GM19351 (cell line): Measurements from ENCODE around the gene GGNBP2.
"Not testable (repeated sequence)": the region's sequence is repeated elsewhere in the genome, so short reads cannot be mapped to it uniquely, and the experiment has no call there.

Experiments
- ATAC-seq: cut with Tn5 transposase; IDR thresholded peaks from one replicate; pipeline ENCODE4 v1.9.1; 2021; ENCODE audit warnings: mild to moderate bottlenecking, moderate library complexity; ENCODE audit not compliant: unreplicated experiment

GGNBP2 gene

GRCh38 chr17:36544307-36545076 is at the start of gene GGNBP2:
GGNBP2 (plus strand) TSS chr17:36544919; CDS start chr17:36545725, 806 bp downstream.
- ATAC-seq: peak; percentile 53

DNA sequence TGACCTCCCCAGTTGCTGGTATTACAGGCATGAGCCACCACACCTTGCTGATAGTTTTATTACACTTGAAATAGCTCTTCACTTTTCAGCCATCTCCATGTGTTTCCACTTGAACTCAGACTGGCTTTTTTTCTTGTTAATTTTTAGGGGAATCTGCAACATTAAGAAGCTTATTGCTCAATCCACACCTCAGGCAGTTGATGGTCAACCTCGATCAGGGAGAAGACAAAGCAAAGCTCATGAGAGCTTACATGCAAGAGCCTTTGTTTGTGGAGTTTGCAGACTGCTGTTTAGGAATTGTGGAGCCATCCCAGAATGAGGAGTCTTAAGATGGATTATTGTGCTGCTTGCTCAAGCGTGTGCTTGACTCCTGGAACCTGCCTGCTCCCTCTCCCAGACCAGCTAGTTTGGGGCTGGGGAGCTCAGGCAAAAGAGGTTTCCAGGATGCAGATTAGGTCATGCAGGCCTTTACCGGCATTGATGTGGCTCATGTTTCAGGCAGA is 49.6 kb upstream of the GGNBP2 start:
- no peak for ATAC-seq

DNA sequence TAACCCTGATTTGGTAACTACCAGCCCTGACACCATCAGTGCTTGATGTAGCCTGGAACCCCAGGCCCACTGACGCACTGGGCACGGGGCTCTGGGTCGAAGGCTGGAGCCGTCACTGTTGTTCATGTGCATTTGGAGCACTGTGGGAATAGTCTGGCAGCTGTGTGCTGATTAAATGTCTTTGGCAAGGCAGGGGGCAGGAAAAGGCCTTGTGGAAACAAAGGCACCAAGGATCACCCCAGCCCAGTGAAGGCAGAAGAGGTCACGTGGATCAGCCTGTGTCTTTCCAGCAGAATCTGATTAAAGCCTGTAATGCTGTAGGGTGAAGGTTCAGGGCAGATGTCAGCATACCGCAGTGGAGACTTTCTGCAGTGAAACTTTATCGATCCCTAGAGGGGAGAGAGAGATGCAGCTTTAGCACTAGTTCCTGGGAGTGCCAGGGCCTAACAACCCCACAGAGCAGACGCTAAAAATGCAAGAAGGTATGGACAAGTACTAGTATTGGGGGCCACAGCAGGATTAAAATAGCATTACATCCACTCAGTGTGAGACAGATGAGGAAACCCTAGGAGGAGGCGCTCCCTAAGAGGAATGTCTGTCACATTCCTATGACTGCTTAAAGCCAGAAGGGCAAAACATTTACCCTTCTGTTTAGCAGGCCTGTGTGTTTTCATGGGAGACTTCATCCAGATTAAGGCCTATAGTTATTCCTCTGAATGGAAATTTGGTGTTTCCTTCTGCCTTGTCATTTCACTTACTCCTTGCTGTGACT is 48.5 kb upstream of the GGNBP2 start:
- no peak for ATAC-seq

DNA sequence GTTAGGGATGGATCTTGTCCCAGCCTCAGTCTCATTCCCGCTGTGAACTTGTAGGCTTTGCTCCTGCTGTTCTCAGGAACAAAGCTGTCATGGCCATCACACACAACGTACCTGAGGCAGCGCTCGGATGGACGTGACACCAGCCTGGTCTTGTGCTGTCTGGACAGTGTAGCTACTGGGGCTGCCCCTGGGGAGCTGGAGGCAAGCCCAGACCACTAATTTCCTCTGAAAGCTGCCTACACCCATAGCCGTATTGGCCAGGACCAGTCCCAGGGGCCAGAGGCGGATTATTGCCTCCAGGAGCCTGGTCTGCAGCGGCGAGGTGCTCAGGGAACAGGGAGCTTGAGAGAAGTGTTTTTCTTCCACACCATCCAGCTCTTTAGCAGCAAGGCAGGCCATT is 46.6 kb upstream of the GGNBP2 start:
- no peak for ATAC-seq

- no peak for ATAC-seq
Measured at GRCh38 chr17:36498560-36499300, 46.0 kb upstream of the GGNBP2 start.

GRCh38 chr17:36500745-36501225 is 43.9 kb upstream of the GGNBP2 start:
- no peak for ATAC-seq

- no peak for ATAC-seq
Measured at GRCh38 chr17:36501351-36501750, 43.4 kb upstream of the GGNBP2 start.

GRCh38 chr17:36501963-36502362 is 42.8 kb upstream of the GGNBP2 start:
- no peak for ATAC-seq

GRCh38 chr17:36503456-36504155 is 41.1 kb upstream of the GGNBP2 start:
- ATAC-seq: no peak

DNA sequence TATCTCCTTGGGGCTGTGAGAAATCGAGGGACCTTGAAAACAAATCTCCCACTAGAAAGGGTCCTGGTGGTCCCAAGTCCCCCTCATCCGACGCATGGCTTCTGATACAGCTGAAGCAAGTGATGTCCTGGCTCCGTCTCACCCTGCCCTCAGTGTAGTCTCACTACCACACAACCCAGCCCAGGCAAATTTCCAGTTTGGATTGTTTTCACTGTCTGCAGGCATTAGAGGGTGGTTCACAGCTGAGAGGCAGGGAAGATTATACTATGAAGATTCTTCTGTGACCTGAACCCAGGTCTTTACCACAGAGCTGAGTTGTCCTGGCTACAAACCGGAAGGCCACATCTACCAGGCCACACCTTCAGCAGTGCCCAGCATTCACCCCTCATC is 40.6 kb upstream of the GGNBP2 start:
- ATAC-seq: no peak

DNA sequence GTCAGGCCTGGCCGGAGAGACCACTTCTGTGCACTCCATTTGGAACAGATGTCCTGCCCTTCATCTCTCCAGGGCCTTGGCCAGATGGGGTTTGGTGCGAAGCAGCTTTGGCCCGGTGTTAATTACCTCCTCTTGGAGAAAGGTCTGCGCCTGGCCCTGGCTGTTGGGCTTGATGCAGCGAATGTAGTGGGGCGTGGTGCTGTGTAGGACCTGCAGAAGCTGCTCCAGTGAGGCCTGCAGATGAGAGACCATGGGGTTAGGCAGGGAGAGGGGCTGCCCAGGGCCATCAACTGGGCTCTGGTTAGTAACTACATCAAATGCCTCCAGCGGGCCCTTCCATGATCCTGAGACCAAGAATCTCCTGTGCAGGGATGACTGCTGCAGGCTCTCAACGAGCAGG is 39.5 kb upstream of the GGNBP2 start:
- ATAC-seq: no peak

DNA sequence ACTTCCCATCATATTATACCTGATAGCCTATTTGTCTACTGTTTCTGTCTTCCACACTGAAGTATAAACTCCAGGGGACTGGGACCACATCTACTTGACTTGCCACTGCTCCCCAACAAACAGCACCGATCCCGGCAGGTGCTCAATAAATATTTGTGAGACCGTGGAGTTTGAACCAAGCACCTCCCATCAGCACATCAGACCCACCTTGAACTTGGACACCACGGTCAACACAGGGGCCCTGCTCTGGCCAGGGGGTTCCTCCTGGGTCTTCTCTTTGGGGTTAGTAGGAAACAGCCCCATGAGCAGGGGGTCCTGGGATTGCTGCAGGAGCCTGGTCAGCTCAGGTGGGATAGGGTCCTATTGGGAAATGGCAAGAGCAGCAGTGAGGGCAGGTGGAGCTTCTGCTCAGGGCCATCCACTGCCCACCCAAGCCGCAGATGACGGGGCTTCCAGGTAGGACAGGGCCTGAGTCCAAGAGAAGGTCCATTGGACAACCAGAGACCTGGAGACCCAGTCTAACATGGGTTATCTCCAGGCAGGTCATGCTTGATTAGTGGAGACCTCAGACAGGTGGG is 38.4 kb upstream of the GGNBP2 start:
- ATAC-seq: no peak

DNA sequence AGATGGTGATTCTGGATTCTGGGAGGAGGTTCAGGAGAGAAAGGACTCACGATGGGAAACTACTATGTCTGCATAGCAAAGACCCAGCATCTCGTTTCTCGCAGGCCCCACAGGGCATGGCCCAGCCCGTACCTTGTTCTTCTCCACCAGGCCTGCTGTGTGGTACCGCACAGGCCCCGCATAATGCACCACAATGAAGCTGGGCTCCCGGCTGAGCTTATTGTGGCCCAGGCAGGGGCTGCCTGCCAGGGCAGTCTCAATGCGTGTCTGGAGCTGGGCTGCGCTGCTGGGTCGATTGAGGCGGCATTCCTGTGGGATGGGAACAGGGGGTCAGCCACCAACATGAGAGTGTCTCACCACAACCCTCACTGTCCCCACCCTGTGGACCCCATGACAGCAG is 37.9 kb upstream of the GGNBP2 start:
- ATAC-seq: no peak

- ATAC-seq: no peak
Measured at GRCh38 chr17:36507266-36507665, 37.5 kb upstream of the GGNBP2 start.

- not testable (repeated sequence) for ATAC-seq
Measured at GRCh38 chr17:36508439-36508838, 36.3 kb upstream of the GGNBP2 start.

- ATAC-seq: no peak
Measured at GRCh38 chr17:36509272-36509985, 35.3 kb upstream of the GGNBP2 start.

GRCh38 chr17:36510636-36511035 is 34.1 kb upstream of the GGNBP2 start:
- no peak for ATAC-seq

GRCh38 chr17:36511216-36511615 is 33.5 kb upstream of the GGNBP2 start:
- ATAC-seq: no peak

DNA sequence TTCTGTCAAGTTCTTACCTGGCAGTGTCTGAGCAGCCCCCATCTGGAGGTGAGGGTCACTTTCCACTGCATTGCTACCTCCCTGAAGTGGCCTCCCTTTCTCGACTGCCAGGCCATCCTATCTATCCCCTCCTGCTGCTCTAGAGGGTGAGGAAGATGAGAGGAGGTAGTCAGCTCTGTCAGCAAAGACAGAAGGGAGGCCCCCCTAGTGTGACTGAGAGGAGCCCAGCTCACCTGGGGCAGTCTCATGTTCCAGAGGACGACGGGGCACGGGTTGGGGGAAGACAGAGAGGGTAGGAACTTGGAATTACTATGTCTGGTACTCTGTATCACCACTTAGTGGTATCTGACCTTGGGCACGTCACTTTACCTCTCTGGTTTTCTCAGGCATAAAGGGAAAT is 32.1 kb upstream of the GGNBP2 start:
- no peak for ATAC-seq

- ATAC-seq: no peak
Measured at GRCh38 chr17:36514856-36515255, 29.9 kb upstream of the GGNBP2 start.
